ACHN (cell line): ENCODE measurements around the gene PPP1CB.
"Not testable (repeated sequence)": the region's sequence is repeated elsewhere in the genome, so short reads cannot be mapped to it uniquely, and the experiment has no call there.

ENCODE experiments used
- DNase-seq: peaks from one replicate; pipeline ENCODE4 v3.0.0-alpha.2; 2015
- in situ Hi-C: cut with HindIII; loops from 2 replicates; pipeline ENCODE4 v1.10.0; 2017; ENCODE audit warnings: low sequenced_read_pairs, low pct_ligation_motif_present, low pct_unique_long_range_greater_than_20kb

Gene PPP1CB

GRCh38 chr2:28736034-28736433 lies 15.6 kb upstream of the PPP1CB start:
- DNase-seq, result no peak
- in situ Hi-C loops, result no loop called here

- in situ Hi-C loops, result no loop called here
- no peak for DNase-seq
Measured at GRCh38 chr2:28737655-28738054, 14.0 kb upstream of the PPP1CB start.

GRCh38 chr2:28742619-28743018 lies 9.0 kb upstream of the PPP1CB start:
- DNase-seq, in situ Hi-C loops: not testable (repeated sequence)

GRCh38 chr2:28745225-28745624 lies 6.4 kb upstream of the PPP1CB start:
- DNase-seq, result no peak
- in situ Hi-C loops, result no loop called here

GRCh38 chr2:28745876-28746275 lies 5.8 kb upstream of the PPP1CB start:
- in situ Hi-C loops, result no loop called here
- DNase-seq, result no peak

GRCh38 chr2:28746429-28747111 lies 5.1 kb upstream of the PPP1CB start:
- in situ Hi-C loops, result no loop called here
- DNase-seq, result no peak

- DNase-seq, result no peak
- in situ Hi-C loops, result no loop called here
Measured at GRCh38 chr2:28747714-28748113, 3.9 kb upstream of the PPP1CB start.

GRCh38 chr2:28748176-28748575 lies 3.5 kb upstream of the PPP1CB start:
- in situ Hi-C loops, result no loop called here

GRCh38 chr2:28748941-28749340 lies 2.7 kb upstream of the PPP1CB start:
- in situ Hi-C loops, result no loop called here
- DNase-seq, result no peak

More at GRCh38 chr2:28748176-28748575, 3.5 kb upstream of the PPP1CB start:
- peak; percentile 17 for DNase-seq

- in situ Hi-C loops, result no loop called here
Measured at GRCh38 chr2:28749526-28749925, 2.1 kb upstream of the PPP1CB start.

GRCh38 chr2:28750316-28751251 lies 1.0 kb upstream of the PPP1CB start:
- DNase-seq, result peak; percentile 61
- in situ Hi-C loops, result no loop called here

More at GRCh38 chr2:28749526-28749925, 2.1 kb upstream of the PPP1CB start:
- no peak for DNase-seq

- in situ Hi-C loops, result no loop called here
- DNase-seq, result peak; percentile 23
Measured at GRCh38 chr2:28751956-28752630, 463 bp downstream of the PPP1CB start.

- peak; percentile 13 for DNase-seq
- in situ Hi-C loops, result no loop called here
Measured at GRCh38 chr2:28752631-28753376, 1.2 kb downstream of the PPP1CB start.

- in situ Hi-C loops, result no loop called here
- DNase-seq, result no peak
Measured at GRCh38 chr2:28754321-28754720, 2.7 kb downstream of the PPP1CB start.

GRCh38 chr2:28755421-28755820 lies 3.8 kb downstream of the PPP1CB start:
- no peak for DNase-seq

GRCh38 chr2:28758459-28758858 lies 6.8 kb downstream of the PPP1CB start:
- in situ Hi-C loops, result no loop called here
- no peak for DNase-seq

More at GRCh38 chr2:28755421-28755820, 3.8 kb downstream of the PPP1CB start:
- in situ Hi-C loops, result no loop called here

- in situ Hi-C loops, result no loop called here
- no peak for DNase-seq
Measured at GRCh38 chr2:28761420-28761819, 9.8 kb downstream of the PPP1CB start.

GRCh38 chr2:28764909-28765711 lies 13.5 kb downstream of the PPP1CB start:
- in situ Hi-C loops, result no loop called here
- DNase-seq, result no peak
